ENCODE data around the gene MYO15A. TPM values are rescaled to one million over a fixed set of nuclear protein-coding genes. Genes with fewer than 3 reads are reported as not detected.

MYO15A gene
- total RNA-seq, 2 experiments from 2014 or later: 0.76 to 1.1 TPM

- DNase-seq: no peak
- ATAC-seq: no peak
- intact Hi-C loops (cut with micrococcal nuclease): no loop called here
- no peak overlapping the region for H3K4me3 Mint-ChIP-seq
- no peaks in the 10 kb centered on the region for H3K9me3 Mint-ChIP-seq
- CTCF ChIA-PET: no interaction called here
- TF ChIP-seq CTCF (IDR thresholded peaks at IDR 0.05): no peak
- no peaks in the 10 kb centered on the region for H3K27me3 Mint-ChIP-seq
- H3K27ac Mint-ChIP-seq: no peak overlapping the region
- peaks cover 3% of the 10 kb centered on the region for H3K36me3 Mint-ChIP-seq (ENCODE audit: low read depth)
- POLR2A ChIA-PET: interaction anchor here (0.5 to 1.2 kb wide), 4 partner anchors 11 to 642 kb away, joined by 3 to 4 read pairs (median 3); no protein-coding TSS in a partner anchor
- H3K4me1 Mint-ChIP-seq (ENCODE audit: low read depth): no peaks in the 10 kb centered on the region
These were observed 5.9 kb upstream of the MYO15A start for GRCh38 chr17:18102640-18103039.

- H3K27me3 Mint-ChIP-seq: no peaks in the 10 kb centered on the region
- no peak overlapping the region for H3K4me3 Mint-ChIP-seq
- DNase-seq (no peak), ATAC-seq (no peak)
- ChIA-PET POLR2A (no interaction called here), CTCF (no interaction called here)
- H3K27ac Mint-ChIP-seq: no peak overlapping the region
- intact Hi-C loops (cut with micrococcal nuclease): no loop called here
- no peaks in the 10 kb centered on the region for H3K9me3 Mint-ChIP-seq
- no peak for TF ChIP-seq CTCF (IDR thresholded peaks at IDR 0.05)
- peaks cover 3% of the 10 kb centered on the region for H3K36me3 Mint-ChIP-seq (ENCODE audit: low read depth)
- no peaks in the 10 kb centered on the region for H3K4me1 Mint-ChIP-seq (ENCODE audit: low read depth)
These were observed 3.5 kb upstream of the MYO15A start for GRCh38 chr17:18105027-18105426.

GRCh38 chr17:18105595-18105994, 3.0 kb upstream of the MYO15A start:
- TF ChIP-seq CTCF (IDR thresholded peaks at IDR 0.05): no peak
- Mint-ChIP-seq H3K27me3 (no peaks in the 10 kb centered on the region), H3K4me3 (no peak overlapping the region), H3K27ac (no peak overlapping the region), H3K9me3 (no peaks in the 10 kb centered on the region), H3K36me3 (ENCODE audit: low read depth) (peaks cover 3% of the 10 kb centered on the region), H3K4me1 (ENCODE audit: low read depth) (no peaks in the 10 kb centered on the region)
- no peak for DNase-seq
- intact Hi-C loops (cut with micrococcal nuclease): no loop called here
- ChIA-PET CTCF (no interaction called here), POLR2A (no interaction called here)
- no peak for ATAC-seq

GRCh38 chr17:18106211-18106610, 2.3 kb upstream of the MYO15A start:
- H3K4me1 Mint-ChIP-seq (ENCODE audit: low read depth): no peaks in the 10 kb centered on the region

More at GRCh38 chr17:18106211-18106610, 2.3 kb upstream of the MYO15A start:
- Mint-ChIP-seq H3K27ac (no peak overlapping the region), H3K27me3 (no peaks in the 10 kb centered on the region), H3K4me3 (no peak overlapping the region), H3K36me3 (ENCODE audit: low read depth) (peaks cover 3% of the 10 kb centered on the region), H3K9me3 (no peaks in the 10 kb centered on the region)
- ATAC-seq (no peak), DNase-seq (no peak)
- no peak for TF ChIP-seq CTCF (IDR thresholded peaks at IDR 0.05)
- POLR2A ChIA-PET: interaction anchor here (0.6 kb wide), 1 partner anchor 22 kb away, joined by 3 read pairs; no protein-coding TSS in a partner anchor
- CTCF ChIA-PET: no interaction called here
- intact Hi-C loops (cut with micrococcal nuclease): no loop called here
